Stimulated activated CD4-positive, alpha-beta T cell treated with anti-CD3 and anti-CD28 coated beads, Interleukin-12 subunit alpha, Interleukin-12 subunit beta, amount 100 ng/mL, for 4 hours (primary cell): ENCODE measurements around the gene XNDC1N.
"Not testable (repeated sequence)": the region's sequence is repeated elsewhere in the genome, so short reads cannot be mapped to it uniquely, and the experiment has no call there.

Experiments used
- DNase-seq: peaks from one replicate; pipeline ENCODE4 v3.0.0-alpha.2; 2020

XNDC1N gene

DNA sequence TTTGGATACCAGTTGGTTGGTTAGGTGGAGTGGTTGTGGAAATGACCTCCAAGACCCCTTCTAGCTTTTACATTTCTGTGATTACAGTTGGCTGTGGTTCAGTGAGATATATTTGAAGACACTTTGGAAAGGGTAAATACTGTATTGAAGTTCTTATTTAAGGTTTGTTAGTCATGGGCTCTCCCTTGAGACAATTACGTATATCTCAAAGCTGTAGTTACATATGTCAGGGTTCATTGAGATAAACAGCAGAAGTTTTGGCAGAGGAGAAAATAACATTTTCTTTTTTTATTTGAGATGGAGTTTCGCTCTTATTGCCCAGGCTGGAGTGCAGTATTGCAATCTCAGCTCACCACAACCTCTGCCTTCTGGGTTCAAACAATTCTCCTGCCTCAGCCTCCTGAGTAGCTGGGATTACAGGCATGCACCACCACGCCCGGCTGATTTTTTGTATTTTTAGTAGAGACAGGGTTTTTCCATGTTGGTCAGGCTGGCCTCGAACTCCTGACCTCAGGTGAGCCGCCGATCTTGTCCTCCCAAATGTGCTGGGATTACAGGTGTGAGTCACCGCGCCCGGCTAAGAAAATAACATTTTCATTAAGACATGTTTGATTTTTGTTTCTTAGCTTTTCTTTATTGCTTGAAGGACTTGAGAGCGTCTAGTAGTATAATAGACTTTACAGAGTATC is 2.3 kb upstream of the XNDC1N start:
- DNase-seq: no peak

DNA sequence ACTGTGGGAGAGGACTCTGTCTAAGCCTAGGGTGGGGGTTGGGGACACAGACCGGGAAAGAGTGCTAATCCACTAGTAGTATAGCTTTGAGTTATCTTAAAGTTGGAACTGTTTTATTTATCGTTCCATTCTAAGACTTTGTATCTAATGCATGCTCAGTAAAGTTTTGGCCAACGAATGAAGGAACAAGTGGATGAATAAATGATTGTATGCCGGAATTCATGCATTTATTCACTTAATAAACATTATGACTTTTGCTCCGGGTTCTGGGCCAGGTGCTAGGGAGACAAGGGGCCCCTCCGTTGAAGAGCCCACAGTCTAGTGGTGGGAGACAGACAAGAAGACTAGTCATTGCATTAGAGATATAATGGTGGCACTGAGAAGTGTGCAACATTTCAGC is 1.1 kb upstream of the XNDC1N start:
- DNase-seq: no peak

GRCh38 chr11:71928737-71929443 is 496 bp upstream of the XNDC1N start, which contains the start of gene RNF121:
RNF121 (plus strand) TSS chr11:71929046; CDS start chr11:71929062, 16 bp downstream.
- peak; percentile 98 for DNase-seq

- DNase-seq: no peak
Observed at GRCh38 chr11:71917646-71918140, 10.7 kb downstream of the XNDC1N start.

DNA sequence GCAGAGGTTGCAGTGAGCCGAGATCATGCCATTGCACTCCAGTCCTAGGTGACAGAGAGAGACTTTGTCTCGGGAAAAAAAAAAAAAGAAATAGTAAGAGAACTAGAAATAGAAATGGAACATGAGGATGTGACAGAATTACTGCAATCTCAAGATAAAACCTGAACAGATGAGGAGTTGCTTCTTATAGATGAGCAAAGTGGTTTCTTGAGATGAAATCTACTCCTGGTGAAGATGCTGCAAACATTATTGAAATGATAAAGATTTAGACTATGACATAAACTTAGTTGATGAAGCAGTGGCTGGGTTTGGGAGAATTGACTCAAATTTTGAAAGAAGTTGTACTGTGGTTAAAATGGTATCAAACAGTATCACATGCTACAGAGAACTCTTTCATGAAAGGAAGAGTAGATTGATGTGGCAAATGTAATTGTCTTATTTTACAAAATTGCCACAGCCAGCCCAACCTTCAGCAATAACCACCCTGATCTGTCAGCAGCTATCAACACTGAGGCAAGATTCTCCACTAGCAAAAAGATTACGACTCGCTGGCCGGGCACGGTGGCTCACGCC is 13.7 kb downstream of the XNDC1N start:
- DNase-seq: no peak

DNA sequence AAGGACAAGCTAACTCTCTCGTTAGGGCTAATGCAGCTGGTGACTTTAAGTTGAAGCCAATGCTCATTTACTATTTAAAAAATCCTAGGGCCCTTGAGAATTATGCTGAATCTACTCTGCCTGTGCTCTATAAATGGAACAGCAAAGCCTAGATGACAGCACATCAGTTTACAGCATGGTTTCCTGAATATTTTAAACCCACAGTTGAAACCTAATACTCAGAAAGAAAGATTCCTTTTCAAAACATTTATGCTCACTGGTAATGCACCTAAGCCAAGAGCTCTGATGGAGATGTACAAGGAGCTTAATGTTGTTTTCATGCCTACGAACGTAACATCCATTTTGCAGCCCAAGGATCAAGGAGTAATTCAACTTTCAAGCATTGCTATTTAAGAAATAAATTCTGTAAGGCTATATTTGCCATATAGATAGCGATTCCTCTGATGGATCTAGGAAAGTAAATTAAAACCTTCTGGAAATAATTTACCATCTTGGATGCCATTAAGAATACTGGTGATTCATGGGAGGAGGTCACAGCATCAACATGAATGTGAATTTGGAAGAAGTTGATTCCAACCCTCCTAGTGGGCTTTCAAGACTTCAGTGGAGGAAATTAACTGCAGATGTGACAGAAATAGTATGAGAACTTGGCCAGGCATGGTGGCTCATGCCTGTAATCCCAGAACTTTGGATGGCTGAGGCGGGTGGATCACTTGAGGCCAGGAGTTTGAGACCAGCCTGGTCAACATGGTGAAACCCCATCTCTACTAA is 14.5 kb downstream of the XNDC1N start:
- no peak for DNase-seq

GRCh38 chr11:71911986-71912340 is 16.4 kb downstream of the XNDC1N start:
- not testable (repeated sequence) for DNase-seq

GRCh38 chr11:71911321-71911985 is 16.9 kb downstream of the XNDC1N start:
- peak; percentile 71 for DNase-seq

DNA sequence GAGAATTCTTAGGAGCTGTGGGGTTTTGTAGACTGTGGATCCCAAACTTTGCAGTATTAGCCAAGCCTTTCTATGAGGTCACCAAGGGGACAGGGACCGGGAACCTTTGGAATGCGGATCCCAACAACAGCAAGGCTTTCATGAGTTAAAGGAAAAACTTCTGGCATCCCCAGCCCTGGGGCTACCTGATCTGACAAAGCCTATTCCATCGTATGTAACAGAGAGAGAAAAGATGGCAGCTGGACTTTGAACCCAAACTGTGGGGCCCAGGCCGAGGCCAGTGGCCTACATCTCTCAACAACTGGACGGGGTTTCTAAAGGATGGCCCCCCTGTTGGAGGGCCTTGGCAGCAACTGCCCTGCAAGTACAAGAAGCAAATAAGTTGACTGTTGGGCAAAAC is 17.6 kb downstream of the XNDC1N start:
- not testable (repeated sequence) for DNase-seq

GRCh38 chr11:71908218-71908617 is 20.2 kb downstream of the XNDC1N start:
- DNase-seq: no peak

GRCh38 chr11:71901137-71901536 is 27.3 kb downstream of the XNDC1N start:
- not testable (repeated sequence) for DNase-seq

DNA sequence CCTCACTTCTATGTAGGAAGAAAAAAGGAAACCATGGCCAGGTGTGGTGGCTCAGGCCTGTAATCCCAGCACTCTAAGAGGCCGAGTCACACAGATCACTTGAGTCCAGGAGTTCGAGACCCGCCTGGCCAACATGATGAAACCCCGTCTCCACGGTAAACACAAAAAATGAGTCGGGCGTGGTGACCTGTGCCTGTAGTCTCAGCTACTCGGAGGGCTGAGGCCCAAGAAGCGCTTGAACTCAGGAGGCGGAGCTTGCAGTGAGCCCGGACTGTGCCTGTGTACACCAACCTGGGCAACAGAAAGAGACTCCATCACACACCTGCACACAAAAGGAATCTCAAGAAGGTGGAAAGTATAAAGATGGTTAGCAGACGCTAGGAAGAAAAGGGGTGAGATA is 32.4 kb downstream of the XNDC1N start:
- no peak for DNase-seq

DNA sequence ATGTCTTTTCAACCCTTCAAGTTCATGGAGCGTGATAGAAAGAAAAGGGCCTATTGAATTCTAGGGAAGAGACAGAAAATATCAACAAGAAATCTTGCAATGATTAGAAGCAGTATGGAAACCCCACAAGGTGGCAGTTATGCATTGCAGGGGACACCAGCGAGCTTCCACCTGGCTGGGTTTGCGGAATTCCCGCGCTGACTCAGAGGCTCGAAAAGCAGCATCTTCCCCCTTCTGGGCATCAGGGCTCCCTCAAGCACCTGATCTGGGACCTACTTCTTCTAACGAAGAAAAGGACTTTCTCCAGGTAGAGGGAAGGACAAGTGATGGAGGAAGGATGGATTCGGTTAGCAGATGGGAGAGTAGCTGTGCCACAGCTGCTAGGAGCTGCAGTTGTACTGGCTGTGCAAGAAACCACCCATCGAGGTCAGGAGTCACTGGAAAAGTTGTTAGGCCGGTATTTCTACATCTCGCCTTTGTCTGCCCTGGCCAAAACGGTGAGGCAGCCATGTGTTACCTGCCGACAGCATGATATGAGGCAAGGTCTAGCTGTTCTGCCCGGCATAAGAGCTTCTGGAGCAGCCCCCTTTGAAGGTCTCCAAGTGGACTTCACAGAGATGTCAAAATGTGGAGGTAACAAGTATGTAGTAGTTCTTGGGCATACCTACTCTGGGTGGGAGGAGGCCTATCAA is 39.1 kb downstream of the XNDC1N start:
- not testable (repeated sequence) for DNase-seq

- not testable (repeated sequence) for DNase-seq
Observed at GRCh38 chr11:71888335-71889010, 39.9 kb downstream of the XNDC1N start.

GRCh38 chr11:71885806-71886205 is 42.6 kb downstream of the XNDC1N start:
- DNase-seq: not testable (repeated sequence)
